HG03439 (cell line): ENCODE measurements around the gene MTFP1.
"Not testable (repeated sequence)": the region's sequence is repeated elsewhere in the genome, so short reads cannot be mapped to it uniquely, and the experiment has no call there.

ENCODE experiments used
- ATAC-seq: cut with Tn5 transposase; IDR thresholded peaks from one replicate; pipeline ENCODE4 v1.9.1; 2021; ENCODE audit warnings: mild to moderate bottlenecking, moderate library complexity; ENCODE audit not compliant: unreplicated experiment

MTFP1 gene

GRCh38 chr22:30424534-30425326 is 838 bp upstream of the MTFP1 start:
- ATAC-seq = no peak

GRCh38 chr22:30425327-30425615 is 297 bp upstream of the MTFP1 start:
- no peak for ATAC-seq

DNA sequence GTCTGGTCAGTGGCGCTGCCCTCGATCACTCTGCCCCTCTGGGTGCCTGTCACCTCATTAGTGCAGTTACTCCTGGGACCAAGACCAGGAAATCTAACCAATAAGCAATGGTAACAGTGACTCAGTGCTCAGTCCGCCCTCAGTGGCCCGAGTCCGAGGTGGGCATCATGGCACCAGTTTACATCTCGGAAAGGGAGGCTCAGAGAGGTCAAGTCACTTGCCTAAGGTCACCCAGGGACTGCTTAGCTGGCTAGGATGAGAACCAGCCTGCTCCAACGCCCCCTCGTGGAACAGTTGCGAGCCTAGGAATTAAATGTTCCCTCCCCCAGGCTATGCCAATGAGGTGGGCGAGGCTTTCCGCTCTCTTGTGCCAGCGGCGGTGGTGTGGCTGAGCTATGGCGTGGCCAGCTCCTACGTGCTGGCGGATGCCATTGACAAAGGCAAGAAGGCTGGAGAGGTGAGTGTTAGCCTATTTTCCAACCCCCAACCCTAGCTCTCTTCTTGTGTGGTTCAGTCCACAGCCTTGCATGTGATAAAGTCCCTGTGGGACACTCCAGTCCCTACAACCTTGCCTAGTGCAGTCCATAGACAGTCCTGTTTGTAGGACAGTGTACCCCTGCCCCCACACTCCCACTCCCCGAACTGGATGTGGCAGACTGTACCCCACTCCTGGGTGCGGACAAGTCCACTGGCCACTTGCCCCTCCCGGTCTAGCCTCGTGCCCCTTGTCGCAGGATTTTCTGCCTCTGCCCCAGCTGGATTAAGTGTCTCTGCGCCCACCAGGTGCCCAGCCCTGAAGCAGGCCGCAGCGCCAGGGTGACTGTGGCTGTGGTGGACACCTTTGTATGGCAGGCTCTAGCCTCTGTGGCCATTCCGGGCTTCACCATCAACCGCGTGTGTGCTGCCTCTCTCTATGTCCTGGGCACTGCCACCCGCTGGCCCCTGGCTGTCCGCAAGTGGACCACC is 1.1 kb downstream of the MTFP1 start:
- peak; percentile 24 for ATAC-seq

GRCh38 chr22:30427871-30428270 is 2.3 kb downstream of the MTFP1 start:
- ATAC-seq = no peak

DNA sequence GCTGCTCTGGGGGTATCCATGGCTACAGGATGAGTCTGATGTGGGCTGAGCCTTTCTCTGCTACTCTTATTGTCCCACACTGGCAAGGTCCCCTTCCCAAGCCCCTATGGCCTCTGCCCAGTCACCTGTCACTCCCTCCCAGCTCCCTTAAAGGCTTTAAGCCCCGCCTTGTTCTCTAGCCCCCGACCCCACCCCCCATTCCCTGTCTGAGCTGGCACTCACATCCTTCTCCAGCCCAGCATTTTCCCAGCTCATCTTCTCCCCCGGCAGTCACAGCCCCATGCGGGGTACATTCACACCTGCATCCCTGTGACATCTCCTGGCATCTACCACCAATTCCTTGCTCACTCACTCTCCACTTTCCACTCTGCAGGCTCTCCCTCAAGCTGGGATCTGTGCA is 4.3 kb downstream of the MTFP1 start:
- no peak for ATAC-seq

DNA sequence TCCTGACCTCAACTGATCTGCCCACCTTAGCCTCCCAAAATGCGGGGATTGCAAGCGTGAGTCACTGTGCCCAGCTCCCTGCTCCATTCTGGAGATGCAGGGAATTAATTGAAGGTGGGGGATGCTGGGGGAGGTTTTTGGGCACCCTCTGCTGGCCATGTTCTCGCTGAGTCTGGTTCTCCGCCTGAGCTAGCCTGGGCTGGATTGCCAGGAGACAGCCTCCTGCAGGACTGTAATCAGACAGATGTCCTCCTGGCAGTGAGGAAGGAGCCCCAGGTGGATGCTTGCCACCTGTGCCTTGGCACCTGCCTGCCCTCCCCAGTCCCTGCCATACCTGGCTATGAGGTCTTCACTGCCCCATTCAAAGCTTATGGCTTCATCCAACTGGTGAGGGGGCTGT is 5.4 kb downstream of the MTFP1 start:
- no peak for ATAC-seq

GRCh38 chr22:30432096-30432495 is 6.5 kb downstream of the MTFP1 start:
- no peak for ATAC-seq

DNA sequence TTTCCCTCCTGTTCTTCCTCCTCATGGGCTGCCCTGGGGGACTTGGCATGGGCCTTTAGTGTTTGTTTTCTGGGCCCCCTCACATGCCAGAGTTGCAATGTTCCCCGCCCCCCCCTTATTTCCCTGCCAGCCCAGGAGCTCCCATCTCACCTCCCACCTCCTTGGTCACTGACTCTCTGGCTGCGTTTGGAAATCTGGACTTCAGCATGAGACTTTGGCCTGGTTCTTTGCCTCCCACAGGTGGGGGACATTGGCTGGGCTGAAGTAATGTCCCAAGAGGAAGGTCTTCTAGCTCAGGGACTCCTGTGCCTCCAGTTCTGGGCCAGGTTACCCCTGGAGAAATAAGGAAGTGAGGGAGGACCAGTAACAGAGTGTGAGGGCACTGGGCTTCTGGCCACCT is 7.0 kb downstream of the MTFP1 start:
- no peak for ATAC-seq

DNA sequence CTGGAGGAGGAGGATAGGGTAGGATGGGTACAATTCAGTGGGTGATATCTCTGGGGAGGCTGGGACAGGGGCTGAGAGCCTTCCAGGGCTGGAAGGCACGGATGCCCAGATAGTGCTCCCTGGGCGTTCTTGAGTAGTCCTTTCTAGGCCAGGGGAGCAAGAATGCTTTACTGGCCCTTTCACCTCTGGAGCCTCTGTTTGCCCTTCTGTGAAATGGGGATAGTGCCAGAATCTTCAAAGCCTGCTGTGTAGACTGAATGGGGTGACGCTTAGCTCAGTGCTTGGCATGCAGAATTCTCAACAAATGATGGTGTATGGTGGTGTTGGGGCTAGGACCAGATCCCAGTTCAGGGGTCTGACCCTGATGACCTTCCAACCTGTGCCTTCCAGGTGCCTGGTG is 7.7 kb downstream of the MTFP1 start:
- no peak for ATAC-seq

DNA sequence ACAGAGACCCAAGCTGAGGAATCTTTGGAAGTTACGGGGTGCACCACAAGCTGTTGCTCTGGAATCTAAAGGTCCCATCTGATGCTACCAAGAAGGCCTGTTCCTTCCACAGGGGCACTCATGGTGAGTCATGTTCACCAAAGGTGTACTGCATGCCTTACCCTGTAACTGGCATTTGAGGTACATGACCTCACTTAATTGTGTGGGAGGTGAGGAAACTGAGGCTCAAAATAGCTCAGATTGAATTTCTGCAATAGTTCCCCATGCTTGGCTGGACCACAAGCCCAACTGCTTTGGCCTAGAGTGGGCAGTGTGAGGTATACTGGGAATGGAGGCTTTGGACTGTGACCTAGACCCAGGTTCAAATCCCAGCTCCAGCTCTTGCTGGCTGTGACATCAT is 8.2 kb downstream of the MTFP1 start:
- no peak for ATAC-seq

DNA sequence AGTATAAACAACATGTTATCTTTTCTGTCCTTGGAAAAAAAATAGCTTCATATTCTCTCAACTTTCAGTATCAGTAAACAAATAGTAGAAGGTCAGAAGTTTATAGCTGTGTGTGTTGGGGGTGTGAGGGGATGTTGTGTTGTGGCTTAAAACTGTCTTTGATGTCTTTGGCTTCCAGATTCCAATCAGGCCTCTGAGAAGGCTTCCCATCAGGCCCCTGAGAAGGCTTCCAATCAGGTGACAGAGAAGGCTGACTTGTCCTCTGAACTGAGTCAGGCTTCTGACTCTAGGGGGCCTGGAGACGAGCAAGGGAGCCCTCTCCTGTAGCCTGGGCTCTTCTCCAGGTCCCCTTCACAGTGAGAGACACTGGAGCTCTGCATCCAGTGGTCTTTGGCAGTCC is 9.3 kb downstream of the MTFP1 start:
- no peak for ATAC-seq

- no peak for ATAC-seq
Observed at GRCh38 chr22:30435674-30436126, 10.1 kb downstream of the MTFP1 start.

- no peak for ATAC-seq
Observed at GRCh38 chr22:30436196-30436595, 10.6 kb downstream of the MTFP1 start.

GRCh38 chr22:30438559-30438958 is 13.0 kb downstream of the MTFP1 start:
- no peak for ATAC-seq

DNA sequence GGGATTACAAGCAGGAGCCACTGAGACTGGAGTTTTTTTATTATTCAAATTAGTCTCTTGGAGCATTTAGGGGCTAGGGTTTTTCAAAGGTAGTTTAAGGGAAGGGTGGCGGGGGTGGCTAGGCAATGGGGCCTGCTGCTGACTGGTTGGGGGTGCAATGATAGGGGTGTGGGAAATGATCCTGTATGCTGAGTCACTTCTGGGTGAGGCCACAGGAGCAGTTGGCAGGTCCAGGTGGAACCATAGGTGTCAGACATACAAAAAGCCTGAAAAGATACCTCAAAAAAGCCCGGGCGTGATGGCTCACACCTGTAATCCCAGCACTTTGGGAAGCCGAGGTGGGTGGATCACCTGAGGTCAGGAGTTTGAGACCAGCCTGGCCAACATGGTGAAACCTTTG is 13.7 kb downstream of the MTFP1 start:
- ATAC-seq = no peak

GRCh38 chr22:30439836-30440235 is 14.3 kb downstream of the MTFP1 start:
- no peak for ATAC-seq

GRCh38 chr22:30441088-30441487 is 15.5 kb downstream of the MTFP1 start:
- ATAC-seq = no peak

GRCh38 chr22:30444632-30445437 is 19.3 kb downstream of the MTFP1 start:
- no peak for ATAC-seq

DNA sequence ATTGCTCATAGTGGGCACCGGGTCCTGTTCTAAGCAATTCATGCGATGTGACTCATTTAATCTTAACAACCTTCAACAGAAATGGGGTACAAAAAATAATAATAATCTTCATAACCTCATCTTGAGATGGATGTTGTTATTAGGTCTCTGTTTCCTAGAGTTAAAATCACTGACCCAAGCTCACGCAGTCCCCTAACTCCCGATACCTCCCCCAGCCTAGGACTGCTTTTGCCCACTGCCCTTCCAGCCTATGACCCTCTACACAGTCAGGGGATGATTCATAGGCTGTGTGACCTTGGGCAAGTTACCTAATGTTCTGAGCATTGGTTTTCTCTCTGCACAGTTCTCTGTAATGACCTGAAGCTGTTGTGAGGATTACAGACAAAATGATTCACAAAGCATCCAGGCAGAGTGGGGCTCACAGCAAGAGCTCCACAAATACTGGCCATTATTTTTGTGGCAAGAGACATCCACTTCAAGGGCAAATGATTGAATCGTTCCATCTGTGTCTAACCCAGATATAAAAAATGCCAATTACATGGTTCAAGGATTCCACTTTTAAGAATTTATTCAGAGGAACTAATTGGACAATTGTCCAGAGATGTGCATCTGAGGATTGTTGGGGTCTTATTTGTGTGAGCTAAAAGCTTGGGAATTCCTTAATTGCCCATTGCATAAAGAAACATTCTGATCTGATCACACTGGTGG is 20.0 kb downstream of the MTFP1 start:
- ATAC-seq = no peak

DNA sequence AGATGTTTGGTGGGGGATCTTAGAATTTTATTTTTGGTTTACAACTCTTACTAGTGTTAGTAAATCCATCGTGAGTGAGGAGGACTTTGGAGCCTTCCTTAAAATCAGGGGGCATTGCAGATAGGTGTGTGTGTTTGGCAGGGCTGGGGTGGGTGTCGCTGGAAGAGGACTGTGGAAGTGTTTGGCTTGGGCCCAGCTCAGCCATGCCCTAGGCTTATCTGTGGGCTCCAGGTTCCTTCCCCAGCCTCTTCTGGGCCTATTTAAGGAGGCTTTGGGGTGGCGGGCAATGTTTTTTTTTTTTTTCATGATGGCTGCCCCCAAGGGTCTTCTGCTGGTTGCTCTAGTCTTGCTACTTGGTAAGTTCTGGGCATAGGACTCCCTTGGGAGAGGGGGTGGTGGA is 22.1 kb downstream of the MTFP1 start:
- no peak for ATAC-seq

GRCh38 chr22:30451488-30451887 is 25.9 kb downstream of the MTFP1 start:
- ATAC-seq = not testable (repeated sequence)
